Dermis blood vessel endothelial cell (primary cell): ENCODE results near the gene LAP3. TPM values are rescaled to one million over a fixed set of nuclear protein-coding genes. Genes with fewer than 3 reads are reported as not detected.
"Not testable (repeated sequence)": the region's sequence is repeated elsewhere in the genome, so short reads cannot be mapped to it uniquely, and the experiment has no call there.

Experiments used
- DNase-seq: peaks from one replicate; pipeline ENCODE4 v3.0.0; 2010
- total RNA-seq: library from RNA; depleted of rRNA; stranded (reverse); fragments of >200 nt; gene quantifications from 2 replicates; pipeline ENCODE4 v1.2.3, GENCODE V29; 2014

Gene LAP3
- total RNA-seq, 1 donor from 2014 or later = 395 TPM

DNA sequence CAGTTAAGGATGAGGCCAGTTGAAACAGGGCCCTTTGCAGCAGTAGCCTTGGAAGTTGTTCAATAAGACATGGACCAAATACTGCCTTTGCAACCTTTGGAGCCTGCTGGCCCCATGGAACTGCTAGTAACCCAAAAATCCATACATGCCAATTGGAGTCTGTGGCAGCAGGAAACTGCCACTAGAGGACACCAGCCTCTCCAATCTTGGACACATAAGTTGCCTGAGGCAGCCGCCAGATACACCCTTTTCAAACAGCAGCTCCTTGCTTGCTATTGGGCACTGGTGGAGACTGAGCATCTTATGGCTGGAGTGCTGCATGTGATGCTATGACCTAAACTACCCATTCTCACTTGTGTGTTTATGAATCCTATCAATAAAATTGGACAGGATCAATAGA, 14.8 kb upstream of the LAP3 start:
- DNase-seq = no peak

GRCh38 chr4:17565846-17566245, 11.2 kb upstream of the LAP3 start:
- DNase-seq = no peak

- no peak for DNase-seq
Observed at GRCh38 chr4:17567271-17567670, 9.7 kb upstream of the LAP3 start.

DNA sequence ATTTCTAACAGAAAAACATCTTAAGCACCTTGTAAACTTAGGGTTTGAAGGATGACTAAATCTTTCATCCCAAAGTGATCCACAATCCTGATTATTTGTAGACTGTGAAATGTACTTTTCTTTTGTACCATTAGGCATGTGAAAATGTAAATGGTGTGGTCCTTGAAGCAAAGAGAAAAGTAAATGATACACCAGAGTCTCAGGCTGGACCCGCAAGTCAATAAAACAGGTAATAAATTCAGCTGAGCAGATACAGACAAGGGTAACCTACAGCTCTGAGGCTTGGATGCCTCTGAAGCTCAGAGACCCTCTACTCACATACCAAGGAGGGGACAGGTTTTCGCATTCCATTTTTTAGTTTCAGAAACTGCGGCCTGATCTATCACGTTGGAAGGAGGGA, 2.8 kb upstream of the LAP3 start:
- no peak for DNase-seq

- not testable (repeated sequence) for DNase-seq
Observed at GRCh38 chr4:17575177-17575576, 1.8 kb upstream of the LAP3 start.

- DNase-seq = peak; percentile 49
Observed at GRCh38 chr4:17577665-17578481, 875 bp downstream of the LAP3 start.

- DNase-seq = peak; percentile 18
Observed at GRCh38 chr4:17578482-17578891, 1.5 kb downstream of the LAP3 start.

- peak; percentile 78 for DNase-seq
Observed at GRCh38 chr4:17580969-17581368, 4.0 kb downstream of the LAP3 start.

- DNase-seq = no peak
Observed at GRCh38 chr4:17583276-17583675, 6.3 kb downstream of the LAP3 start.

DNA sequence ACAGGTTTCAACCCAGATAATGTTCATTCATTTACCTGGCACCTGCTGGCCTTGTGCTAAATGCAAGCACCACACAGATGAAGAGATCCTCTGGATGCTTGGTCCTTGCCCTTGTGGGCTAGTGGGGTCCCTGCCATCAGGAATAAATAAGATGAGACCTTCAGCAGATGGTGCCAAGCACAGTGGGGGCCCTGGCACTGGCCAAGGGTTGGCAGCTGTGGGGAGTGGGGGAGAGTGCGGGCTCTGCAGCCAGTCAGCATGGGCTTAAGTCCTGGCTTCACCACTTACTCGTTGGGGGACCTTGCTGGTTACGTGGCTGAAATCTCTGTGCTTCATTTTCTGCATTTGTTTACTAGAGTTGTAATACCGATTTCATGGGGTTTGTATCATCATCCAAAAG, 6.9 kb downstream of the LAP3 start:
- DNase-seq = no peak

DNA sequence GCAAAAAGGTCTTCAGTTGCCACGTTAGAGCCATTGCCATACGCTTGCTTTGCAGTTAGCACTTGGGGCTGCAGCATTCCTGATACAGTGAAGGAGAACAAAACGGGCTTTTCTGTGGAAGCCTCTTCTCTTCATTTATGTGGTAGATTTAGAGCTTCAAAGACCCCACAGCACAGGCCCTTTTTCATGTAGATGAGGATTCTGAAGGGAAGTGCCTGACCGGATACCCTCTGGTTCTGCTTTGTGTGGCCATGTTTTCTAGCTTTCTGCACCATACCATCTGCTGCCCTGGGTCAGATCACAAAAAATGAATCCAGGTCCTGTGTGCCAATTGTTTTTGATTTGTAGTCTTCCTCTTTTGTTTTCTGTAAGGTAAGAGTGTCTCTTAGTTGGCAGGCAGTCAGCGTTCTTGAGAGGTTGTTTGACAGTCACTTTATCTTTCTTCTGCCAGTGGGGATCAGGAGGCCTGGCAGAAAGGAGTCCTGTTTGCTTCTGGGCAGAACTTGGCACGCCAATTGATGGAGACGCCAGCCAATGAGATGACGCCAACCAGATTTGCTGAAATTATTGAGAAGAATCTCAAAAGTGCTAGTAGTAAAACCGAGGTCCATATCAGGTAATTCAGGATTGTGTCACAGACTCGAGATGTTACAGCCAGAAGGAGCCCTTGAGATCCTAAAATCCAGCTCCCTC, 7.7 kb downstream of the LAP3 start:
- no peak for DNase-seq

DNA sequence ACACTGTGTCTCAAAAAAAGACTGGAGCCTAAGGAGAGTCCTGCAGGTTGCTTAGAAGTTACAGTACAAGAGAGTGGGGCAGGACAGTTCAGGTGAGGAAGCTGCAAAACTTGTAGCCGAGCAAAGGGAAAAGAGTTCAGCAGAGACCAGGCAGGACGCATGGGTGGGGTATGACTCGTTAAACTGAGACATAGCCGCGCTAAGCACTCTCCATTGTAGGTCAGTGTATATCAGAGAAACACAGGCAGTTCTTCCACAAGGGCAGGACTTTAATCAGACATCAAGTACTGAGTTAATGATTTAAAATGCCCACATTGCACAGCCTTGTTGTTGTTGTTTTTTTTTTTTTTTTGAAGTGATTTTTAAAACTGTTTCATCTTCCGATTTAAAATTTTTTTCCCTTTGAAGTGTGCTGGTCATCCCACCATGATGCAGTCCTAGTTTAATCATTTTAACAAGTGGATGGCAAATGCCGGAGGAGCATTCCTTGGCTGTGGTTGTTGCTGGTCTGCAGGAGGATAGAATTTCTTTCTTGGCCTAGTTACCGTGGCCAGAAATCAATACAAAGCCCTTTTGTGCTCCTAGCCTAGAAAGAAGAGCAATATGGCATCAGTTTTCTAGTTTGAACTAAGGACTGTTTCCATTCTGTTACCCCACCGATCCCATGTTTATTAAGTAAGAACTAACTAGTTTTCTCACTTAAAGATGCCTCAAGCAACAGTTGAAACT, 10.3 kb downstream of the LAP3 start:
- DNase-seq = no peak

DNA sequence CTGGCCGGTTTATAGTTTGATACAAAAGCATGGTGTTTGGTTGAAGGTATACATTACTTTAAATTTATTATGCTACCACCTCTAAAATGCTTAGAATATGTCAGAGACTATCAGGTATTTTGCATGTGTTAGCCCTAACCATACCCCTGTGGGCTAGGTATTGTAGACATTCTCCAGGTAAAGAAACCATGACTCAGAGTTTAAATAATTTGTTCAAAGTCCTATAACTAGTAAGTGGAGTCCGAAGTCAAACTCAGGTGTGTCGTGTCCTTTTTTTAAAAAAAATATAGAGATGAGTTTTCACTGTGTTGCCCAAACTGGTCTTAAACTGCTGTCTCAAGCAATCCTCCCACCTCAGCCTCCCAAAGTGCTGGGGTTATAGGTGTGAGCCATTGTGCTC, 12.4 kb downstream of the LAP3 start:
- DNase-seq = no peak

DNA sequence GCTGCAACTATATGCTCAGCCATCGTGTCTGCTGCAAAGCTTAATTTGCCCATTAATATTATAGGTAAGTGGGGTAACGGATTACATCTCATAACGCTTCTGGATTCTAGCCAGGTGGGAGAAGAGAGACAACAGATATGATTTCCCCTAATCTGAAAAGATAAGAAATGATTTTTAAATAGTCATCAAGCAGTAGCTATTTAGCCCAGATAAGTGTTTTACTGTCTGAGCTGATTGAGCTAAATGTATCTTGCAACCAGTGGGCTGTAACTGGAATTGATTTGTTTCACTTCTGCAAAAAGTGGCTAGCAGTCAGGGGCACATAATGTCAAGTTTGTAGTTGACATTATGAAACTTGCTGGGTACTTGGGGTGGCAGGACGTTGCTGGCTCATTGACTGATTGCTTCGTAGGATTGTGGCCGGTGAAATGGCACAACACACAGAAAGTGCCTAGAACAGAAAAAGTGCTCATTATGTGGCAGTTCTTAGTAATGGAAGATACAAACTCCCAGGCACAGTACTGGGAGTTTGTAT, 18.5 kb downstream of the LAP3 start:
- DNase-seq = no peak

DNA sequence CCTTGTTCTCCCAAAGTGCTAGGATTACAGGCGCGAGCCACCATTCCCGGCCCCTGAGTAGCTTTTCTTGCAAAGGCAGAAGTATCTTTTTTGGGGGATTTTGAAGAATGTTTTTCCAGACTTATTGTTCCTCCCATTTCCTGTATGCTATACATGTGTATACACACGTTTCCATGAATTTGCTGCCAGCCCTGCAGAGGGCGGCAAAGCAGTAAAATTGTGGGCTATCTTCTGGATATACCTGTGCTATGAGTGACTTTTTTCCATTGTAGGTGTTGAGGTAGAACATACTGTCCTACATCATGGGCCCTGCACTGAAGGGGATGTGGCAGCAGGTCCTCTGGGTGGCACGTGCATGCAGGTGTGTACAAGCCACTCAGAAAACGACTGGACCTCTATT, 20.5 kb downstream of the LAP3 start:
- peak; percentile 50 for DNase-seq

DNA sequence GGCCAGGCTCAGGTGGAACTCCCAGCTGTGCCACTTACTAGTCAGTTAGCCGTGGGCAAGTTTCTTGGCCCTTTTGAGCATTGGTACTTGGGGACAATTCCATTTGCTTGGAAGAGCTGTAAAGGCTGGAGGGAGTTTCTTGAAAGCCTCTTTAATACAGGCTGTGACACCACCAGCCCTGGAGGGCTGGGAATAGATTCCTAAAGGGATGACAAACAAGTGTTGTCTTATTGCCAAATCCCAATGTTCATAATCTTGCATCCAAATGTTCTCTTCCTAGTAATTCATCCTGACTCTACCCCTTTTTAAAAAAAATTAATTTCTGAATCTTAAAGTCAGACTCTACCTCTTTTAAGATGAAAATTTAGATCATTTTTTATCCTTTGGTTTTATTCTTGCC, 22.8 kb downstream of the LAP3 start:
- no peak for DNase-seq

GRCh38 chr4:17605236-17605635, 28.2 kb downstream of the LAP3 start:
- no peak for DNase-seq

DNA sequence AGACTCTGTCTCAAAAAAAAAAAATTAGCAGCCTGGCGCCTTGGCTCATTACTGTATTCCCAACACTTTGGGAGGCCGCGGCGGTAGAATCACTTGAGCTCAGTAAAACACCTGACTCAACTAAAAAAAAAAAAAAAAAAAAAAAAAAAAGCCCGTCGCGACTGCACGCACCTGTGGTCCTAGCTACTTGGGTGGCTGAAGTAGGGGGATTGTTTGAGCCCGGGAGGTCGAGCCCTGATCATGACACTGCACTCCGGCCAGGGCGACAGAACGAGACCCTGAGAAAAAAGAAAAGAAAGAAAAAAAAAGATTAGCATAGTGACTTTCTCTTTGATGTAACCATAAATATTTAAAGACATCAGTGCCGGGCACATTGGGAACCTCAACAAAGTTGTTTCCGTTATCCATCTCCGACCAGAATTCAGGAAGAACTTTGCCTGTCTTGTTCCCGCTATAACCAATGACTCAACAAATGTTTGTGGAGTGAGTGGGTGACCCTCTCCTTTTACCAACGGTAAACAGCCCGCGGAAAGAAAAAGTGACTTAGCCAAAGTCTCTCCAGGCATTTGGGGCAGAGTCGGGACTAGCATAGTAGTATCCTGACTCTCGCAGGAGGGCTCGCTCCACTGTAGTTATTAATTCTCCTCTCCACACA, 36.9 kb downstream of the LAP3 start:
- peak; percentile 24 for DNase-seq

DNA sequence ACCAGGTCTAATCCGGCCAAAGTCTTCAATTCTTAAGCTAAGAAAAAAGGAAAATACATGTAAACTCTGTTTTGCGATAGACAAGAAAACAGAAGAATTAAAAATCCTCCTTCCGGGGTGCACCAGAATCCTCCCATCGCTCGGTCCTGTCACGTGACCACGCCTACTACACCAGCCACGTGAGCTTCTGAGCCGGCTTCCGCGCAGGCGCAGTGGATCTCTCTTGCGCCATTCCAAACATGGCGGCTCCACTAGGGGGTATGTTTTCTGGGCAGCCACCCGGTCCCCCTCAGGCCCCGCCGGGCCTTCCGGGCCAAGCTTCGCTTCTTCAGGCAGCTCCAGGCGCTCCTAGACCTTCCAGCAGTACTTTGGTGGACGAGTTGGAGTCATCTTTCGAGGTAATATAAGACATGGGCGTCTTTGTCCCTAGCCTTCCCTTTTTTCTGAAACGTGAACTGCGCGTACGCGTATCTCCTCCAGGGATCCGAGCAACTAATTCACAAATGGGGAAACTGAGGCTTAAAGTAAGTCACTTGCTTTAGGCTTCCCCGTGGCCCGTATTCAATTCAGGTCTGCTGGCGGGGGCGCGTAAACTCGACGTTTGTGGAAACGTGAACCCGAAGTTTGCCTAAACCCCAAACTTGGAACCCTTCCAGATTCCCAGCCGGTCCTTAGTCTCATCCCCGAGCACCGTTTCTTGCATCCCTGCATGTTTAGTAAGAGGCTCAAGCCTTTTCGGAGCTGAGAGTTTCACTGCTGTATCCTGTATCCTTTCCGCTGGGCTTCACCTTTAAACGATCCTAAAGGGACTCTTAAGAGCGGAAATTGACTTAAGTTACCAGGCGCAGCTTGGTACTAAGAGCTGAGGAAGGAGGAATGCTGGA, 37.7 kb downstream of the LAP3 start, which contains the start of gene MED28:
TSS of gene MED28 (plus strand) at position 226 of the 884 bp plus-strand sequence. CDS start at position 240, 14 bp downstream.
- peak; percentile 96 for DNase-seq

GRCh38 chr4:17616283-17616682, 39.3 kb downstream of the LAP3 start:
- DNase-seq = no peak

- no peak for DNase-seq
Observed at GRCh38 chr4:17618926-17619325, 41.9 kb downstream of the LAP3 start.
